Eye (tissue), 1 donor: Measurements from ENCODE around the gene SYNGR4.

Experiments
- DNase-seq: peaks from one replicate; pipeline ENCODE4 v3.0.0-alpha.2; 2015

SYNGR4 gene

DNA sequence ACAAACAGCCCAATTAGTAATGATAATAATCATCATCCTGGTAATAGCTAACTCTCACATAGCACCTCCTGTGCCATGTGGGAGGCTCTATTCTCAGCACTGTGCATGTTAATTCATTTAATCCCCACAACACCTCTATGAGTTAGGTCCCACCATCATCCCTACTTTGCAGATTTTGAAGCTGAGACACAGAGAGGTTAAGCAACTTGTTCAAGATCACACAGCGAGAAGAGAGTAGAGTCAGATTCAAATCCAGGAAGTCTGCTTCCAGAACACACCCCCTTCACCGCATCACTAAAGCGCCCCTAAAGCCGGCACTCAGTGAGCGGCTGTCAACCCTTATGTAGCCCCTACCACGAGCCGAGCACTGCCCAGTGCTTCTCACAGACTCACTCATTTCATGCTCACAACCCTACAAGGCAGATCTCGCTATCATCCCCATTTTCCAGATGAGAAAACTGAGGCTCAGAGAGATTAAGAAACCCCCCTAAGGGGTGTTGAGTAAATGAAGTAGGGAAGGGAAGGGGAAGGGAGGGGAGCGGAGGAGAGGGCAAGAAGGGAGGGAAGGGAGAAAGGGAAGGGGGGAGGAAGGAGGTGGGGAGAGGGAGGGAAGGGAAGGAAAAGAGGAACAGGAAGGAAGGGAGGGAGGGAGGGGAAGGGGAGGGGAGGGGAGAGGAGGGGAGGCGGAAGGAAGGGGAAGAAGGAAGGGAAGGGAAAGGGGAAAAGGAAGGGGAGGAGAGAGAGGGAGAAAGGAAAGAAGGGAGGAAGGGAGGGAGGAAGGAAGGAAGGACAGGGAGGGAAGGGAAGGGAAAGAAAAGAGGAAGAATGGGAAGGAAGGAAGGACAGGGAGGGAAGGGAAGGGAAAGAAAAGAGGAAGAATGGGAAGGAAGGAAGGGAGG, 22.4 kb upstream of the SYNGR4 start:
- DNase-seq = no peak

GRCh38 chr19:48342414-48342738, 21.8 kb upstream of the SYNGR4 start:
- DNase-seq = no peak

GRCh38 chr19:48342841-48343540, 21.2 kb upstream of the SYNGR4 start:
- DNase-seq = no peak

DNA sequence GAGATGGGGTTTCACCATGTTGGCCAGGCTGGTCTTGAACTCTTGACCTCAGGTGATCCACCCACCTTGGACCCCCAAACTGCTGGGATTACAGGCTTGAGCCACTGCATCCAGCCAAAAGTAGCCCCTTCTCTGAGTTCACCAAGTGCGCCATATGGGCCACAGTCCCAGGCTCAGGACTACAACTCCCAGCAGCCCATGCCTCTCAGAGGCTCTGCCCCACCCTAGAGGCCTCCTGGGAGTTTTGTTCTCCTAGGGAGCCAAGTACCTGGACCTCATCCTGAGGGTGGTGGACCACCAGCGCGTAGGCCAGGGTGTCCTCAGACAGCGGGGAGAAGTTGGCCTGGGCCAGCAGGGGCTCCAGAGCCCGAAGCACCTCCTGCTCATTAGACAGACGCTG, 19.3 kb upstream of the SYNGR4 start:
- DNase-seq = no peak

DNA sequence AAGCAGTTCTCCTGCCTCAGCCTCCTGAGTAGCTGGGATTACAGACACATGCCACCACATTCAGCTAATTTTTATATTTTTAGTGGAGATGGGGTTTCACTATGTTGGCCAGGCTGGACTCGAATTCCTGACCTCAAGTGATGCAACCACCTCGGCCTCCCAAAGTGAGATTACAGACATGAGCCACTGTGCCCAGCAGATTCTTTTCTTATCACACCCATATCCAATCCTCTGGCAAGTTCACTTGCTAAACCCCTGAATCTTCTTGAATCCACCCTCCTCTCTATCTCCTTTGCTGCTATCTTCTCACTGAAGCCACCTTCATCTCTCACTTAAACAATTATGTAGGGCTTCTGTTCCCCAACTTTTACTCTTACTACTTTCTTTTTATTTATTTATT, 18.0 kb upstream of the SYNGR4 start:
- DNase-seq = no peak

DNA sequence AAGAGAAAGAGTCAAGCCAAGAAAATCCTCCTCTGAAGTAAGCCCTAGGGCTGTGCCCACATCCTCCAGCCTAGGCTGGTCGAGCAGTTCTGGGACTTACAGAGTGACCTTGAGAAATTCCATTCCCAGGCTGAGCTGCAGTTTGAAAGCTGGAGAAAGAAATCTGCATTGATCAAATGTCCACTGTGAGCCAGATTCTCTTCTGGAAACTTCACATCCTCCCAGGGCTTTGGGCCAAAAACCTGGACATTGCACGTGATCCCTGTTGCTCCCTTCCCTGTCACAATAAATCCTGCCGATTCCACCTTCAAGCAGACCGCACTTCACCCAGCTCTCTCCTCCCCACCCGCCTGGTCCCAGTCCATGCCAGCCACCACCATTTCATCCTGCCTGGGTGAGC, 16.1 kb upstream of the SYNGR4 start:
- no peak for DNase-seq

DNA sequence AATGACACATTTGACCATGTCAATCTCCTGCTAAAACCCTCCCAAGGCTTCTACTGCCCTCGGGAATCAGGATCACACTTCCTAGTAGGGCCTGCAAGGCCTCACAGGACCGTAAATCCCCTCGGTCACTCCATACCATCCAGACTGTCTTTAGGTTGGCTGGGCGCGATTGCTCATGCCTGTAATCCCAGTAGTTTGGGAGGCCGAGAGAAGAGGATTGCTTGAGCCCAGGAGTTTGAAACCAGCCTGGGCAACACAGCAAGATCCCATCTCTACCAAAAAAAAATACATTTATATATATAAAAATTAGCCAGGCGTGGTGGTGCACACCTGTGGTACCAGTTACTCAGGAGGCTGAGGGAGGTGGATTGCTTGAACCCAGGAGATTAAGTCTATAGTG, 15.4 kb upstream of the SYNGR4 start:
- no peak for DNase-seq

DNA sequence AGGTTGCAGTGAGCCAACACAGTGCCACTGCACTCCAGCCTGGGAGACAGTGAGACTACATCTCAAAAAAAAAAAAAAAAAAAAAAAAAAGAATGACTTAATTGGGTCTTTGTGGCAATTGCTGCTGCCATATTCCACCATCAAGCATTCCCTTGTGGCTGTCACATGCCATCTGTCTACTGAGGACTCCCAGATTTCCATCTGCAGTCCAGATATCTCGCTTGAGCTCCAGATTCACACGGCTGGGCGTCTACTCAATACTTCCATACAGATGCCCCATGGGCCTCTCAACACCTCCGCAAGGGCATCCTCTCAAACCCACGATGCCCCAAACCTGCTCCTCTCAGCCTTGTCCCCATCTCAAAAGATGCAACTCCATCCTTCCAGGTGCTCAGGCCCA, 13.3 kb upstream of the SYNGR4 start:
- DNase-seq = no peak

DNA sequence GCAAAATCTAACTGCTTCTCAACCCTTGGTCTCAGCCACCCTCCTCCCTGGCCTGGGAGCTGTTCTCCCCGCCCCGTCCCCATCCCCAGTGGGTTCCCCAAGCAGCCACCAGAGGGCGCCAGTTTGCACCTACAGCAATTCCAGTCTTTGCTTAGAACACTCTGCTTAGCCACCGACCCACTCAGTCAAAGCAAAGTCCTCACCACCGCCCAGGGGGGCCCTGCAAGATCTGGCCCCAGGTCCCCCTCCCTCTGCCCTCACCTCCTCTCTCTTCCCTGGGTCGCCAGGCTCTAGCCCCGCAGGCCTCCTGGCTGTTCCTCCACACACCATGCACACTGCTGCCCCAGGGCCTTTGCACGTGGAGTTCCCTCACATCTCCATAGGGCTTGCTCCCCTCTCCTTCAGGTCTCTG, 12.8 kb upstream of the SYNGR4 start:
- peak; percentile 80 for DNase-seq

DNA sequence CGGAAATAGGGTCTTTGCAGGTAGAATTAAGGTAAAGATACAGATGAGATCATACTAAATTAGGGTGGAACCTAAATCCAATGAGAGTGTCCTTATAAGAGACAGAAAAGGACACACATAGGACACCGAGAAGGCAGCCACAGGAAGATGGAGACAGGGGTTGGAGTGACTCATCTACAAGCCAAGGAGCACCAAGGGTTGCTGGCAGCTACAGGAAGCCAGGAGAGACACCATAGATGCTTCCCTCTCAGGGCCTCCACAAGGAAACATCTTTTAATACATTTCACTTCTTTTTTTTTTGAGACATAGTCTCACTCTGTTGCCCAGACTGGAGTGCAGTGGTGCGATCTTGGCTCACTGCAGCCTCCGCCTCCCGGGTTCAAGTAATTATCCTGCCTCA, 10.5 kb upstream of the SYNGR4 start:
- DNase-seq = no peak

DNA sequence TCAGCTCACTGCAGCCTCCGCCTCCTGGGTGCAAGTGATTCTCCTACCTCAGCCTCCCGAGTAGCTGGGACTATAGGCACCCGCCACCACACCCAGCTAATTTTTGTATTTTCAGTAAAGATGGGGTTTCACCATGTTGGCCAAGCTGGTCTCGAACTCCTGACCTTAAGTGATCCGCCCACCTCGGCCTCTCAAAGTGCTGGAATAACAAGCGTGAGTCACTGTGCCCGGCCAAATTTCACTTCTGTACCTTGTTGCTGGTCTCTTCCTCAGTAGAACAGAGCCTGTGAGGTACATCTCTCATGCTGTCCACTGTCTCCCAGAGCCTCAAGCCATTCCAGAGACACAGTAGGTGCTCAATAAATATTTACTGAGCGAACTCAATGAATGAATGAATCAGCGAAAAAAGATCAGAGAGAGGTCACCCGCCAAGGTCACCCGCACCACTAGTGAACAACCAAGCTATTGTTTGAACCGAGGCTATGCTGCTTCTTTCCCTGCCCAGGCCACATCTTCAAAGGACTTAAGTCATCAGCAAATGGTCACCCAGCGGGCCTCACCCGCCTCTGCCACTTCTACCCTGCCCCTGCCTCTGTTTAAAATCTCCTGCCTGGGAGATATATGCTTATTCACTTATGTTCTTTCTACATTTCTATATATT, 9.7 kb upstream of the SYNGR4 start:
- peak; percentile 54 for DNase-seq

DNA sequence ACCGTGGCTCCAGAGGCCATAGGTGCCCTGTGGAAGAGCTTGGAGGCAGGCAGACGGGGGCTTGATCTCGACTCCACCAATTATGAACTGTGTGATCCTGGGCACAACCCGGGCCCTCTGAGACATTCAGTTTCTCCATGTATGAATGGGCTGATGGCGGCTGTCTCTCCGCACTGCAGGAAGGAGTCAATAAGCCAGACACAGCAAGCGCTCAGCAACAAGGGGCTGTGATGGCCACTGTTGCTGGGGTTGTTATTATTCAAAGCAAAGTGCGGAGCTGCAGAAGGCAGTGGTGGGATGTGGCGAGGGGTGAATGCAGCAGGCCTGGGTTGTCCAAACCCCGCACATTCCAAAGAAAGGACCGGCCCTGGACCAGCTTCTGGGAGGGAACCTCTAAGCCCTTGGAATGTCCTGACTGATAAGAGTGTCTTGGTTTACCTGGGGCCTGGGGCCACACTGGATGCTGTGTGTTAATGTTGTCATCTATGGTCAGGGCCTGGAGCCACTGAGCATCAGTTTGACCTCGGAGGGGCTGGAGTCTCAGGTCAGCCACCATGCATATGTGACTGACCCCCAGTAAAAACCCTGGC, 8.7 kb upstream of the SYNGR4 start:
- no peak for DNase-seq

DNA sequence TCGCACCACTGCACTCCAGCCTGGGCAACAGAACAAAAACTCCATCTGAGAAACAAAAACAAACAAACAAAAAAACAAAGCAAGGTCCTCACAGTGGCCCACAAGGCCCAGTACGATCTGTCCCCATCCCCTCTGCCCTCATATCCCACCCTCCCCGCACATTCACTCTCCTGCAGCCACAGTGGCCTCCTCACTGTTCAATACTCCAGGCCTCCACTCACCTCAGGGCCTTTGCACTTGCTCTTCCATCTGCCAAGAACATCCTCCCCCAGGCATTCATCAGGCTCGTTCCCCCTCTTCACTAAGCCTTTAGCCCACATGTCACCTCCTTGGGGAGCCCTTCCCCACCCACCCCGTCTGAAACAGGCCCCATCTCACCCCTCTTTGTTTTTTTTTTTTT, 5.0 kb upstream of the SYNGR4 start:
- DNase-seq = no peak

DNA sequence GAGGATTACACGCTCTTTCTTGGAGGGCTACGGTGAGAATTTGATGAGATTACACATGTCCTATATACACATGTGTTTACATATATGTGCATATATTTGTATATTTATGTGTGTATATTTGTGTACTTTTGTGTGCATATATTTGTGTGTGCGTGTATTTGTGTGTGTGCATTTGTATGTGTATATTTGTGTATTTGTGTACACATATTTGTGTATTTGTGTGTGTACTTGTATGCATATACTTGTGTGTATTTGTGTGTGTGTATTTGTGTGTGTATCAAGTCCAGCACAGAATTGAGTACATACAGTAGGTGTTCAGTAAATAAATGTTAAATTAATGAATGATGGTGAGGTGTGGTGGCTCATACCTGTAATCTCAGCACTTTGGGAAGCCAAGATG, 2.3 kb upstream of the SYNGR4 start:
- no peak for DNase-seq

DNA sequence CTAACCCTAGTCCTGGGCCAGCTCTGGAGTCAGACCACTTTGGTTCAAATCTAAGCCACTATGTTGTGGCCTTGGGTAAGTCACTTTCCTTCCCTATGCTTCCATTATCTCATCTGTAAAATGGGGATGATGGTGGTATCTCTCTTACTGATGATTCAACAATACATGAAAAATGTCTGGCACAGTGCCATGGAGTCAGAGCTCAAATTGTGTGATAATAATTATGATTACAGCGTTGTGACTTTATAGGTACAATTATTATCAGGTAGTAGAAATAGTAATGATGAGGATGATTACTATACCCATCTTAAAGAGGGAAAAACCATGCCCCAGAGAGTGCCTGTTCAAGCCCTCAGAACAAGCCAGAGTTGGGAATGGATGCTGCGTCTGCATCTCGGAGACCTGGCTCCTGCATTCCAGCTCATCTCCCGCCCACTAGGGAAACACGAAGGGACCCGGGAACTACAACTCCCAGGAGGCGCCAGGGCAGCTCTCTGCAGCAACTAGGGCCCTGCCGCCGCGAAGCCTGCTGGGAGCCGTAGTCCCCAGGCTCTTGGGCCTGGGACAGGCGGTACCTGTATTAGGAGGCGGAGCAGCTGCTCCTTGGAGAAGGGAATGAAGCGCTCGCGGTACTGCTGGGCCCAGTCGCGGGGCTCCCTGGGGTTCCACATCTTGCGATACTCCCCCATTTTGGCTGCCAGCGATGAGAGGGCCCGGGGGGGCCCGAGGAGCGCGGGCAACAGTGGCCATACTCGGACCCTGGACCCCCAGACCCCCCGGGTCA, 1.3 kb upstream of the SYNGR4 start:
- peak; percentile 97 for DNase-seq

GRCh38 chr19:48363500-48363809, 712 bp upstream of the SYNGR4 start:
- no peak for DNase-seq

- no peak for DNase-seq
Measured at GRCh38 chr19:48364598-48365348, 606 bp downstream of the SYNGR4 start.

DNA sequence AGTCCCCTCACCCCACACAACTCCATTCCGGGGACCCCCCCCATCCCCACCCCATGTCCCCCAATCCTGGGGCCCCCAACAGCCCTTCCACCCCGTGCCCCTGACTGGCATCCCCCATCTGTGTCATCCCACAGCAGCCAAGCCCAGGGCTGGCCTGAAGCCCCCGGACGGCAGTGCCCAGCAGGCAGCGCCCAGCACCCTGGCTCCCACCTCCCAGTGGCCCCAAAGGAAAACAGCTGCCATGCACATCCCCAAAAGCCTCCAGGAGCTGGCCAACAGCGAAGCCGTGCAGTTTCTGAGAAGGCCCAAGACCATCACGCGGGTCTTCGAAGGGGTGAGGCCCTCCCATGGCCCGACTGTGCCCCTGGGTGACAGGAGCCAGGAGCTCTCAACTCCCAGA, 1.4 kb downstream of the SYNGR4 start:
- DNase-seq = no peak

GRCh38 chr19:48367855-48368254, 3.7 kb downstream of the SYNGR4 start:
- no peak for DNase-seq

DNA sequence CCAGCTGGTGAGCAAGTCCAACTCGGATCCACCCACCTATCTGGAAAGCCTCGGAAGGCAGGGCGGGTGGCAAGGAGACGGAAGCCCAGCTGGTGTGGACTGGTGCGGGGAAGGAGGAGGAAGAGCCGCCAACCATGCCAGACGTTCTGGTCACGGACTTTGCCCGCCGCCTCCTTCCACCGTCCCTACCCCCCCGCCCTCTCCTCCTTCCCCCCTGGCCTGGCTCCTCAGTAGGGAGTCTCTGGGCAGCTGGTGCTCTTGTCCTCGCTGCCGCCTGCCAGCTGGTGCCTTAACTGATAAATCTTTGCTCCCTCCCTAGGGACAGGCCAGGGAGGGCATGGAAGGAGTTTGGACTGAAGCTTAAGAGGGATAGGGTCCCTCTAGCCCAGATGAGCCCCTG, 4.8 kb downstream of the SYNGR4 start:
- DNase-seq = peak; percentile 73

GRCh38 chr19:48370955-48371354, 6.8 kb downstream of the SYNGR4 start:
- DNase-seq = peak; percentile 27

GRCh38 chr19:48371367-48371766, 7.2 kb downstream of the SYNGR4 start:
- no peak for DNase-seq
